Measurements from ENCODE around the gene ZBTB38.

- TF ChIP-seq EZH2 (IDR thresholded peaks at IDR 0.05; ENCODE audit: low read depth) (no peak), CTCF (conservative IDR thresholded peaks at IDR 0.05) (no peak)
Observed at GRCh38 chr3:141368062-141368924, at the start of gene ZBTB38.
